Measurements from ENCODE around the gene CSNK1A1.
"Not testable (repeated sequence)": the region's sequence is repeated elsewhere in the genome, so short reads cannot be mapped to it uniquely, and the experiment has no call there.

CSNK1A1 gene

DNA sequence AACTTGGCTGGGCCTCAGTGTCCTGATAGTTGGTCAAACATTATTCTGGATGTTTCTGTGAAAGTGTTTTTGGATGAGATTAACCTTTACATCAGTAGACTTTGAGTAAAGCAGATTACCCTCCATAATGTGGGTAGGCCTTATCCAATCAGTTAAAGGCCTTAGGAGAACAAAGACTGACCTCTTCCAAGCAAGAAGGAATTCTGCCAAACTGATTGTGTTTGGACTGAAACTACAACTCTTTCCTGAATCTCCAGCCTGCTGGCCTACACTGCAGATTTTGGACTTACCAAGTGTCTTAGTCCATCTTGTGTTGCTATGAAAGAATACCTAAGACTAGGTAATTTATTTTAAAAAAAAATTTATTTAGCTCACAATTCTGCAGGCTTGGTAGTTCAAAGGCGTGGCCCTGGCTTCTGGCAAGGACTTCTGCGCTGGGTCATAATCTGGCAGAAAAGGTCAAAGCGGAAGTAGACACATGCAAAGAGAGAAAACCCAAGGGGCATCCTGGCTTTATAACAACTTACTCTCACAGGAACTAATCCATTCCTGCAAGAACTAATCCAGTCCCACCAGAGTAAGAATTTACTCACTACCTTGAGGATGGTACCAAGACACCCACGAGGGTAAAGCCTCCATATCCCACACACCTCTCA, 21.5 kb upstream of the CSNK1A1 start:
- DNase-seq (ENCODE audit: low spot score), result no peak

DNA sequence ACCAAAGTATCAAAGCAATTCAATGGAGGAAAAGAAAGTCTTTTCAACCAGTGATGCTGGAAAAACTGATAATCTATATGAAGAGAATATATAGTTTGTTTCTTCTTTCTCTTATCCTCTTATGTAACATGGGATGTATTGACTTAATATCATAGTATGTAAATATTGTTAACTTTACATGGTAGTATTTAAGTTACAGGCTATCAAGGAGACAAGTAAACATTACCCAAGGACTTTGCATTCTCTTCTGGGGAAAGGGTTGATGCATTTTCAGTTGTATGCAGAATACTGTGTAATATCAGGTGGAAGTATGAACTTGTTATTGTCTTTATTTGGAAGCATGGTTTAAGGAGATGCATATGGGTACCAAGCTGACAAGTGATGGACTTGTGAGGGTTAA, 20.9 kb upstream of the CSNK1A1 start:
- DNase-seq (ENCODE audit: low spot score), result no peak

DNA sequence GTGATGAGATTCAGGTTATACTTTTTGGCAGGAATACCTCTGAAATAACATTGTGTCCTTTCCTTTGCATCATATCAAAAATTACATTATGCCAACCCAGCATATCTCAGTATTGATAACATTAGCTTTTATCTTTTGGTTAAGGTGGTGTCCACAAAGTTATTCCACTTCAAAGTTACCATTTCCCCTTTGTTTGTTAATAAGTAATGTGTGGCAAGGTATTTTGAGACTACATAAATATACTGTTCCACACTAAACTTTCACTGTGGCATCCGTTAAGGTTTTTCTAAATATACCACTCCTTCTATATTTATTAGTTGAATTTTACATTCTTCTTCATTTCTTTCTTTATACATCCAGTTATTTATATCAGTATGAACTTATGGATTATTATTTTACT, 16.0 kb upstream of the CSNK1A1 start:
- no peak for DNase-seq (ENCODE audit: low spot score)

DNA sequence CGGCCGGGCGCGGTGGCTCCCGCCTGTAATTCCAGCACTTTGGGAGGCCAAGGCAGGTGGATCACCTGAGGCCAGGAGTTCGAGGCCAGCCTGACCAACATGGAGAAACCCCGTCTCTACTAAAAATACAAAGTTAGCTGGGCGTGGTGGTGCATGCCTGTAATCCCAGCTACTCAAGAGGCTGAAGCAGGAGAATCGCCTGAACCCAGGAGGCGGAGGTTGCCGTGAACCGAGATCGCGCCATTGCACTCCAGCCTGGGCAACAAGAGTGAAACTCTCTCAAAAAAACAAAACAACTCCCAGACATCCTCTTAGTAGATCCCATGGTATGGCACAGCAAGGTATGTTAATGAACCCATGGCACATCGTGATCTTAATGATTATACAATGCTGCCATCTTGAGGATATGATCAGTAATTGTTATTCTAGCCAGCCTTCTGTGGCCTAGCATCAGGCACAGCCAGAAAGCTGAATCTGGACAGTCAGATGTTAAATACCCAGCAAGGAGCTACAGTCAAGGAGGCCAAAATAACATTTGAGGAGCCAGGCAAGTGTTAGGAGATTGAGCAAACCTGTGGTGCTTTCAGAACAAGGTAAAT, 13.4 kb upstream of the CSNK1A1 start:
- peak; percentile 70 for DNase-seq (ENCODE audit: low spot score)

DNA sequence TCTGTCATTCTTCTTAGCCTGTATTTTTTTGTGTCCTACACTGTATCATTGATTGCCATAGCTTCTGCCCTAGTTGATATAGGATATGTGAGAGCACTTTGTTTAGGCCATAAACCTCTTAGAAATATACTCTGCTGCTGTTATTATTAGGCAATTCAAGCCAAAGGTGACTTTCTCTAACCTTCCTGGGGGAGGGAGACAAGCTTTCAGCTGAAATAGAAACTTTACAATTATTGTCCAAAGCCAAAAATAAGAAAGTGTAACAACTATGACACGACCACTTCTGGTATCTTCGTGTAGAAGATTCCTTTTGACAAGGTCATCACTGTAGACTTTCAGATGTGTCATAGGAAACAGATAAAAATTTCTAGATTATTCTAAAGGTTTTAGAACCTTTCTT, 12.2 kb upstream of the CSNK1A1 start:
- no peak for DNase-seq (ENCODE audit: low spot score)

DNA sequence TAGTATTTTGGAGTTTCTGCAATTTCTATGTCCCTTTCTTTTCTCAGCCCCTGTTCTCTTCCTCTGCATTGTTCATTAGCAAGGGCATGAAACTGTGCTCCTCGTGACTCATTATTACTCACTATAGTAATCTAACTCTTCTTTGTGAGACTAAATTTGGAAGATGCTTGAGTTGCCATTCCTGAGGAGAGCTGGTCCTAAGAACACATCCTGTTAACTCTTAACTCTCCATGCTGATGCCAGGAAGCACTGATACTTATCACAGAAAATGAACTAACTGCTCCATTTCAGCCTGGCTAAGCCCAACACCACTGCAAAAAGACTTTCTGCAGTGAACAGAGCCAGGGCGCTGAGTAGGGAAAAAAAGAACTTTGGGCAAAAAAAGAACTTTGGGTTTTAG, 10.6 kb upstream of the CSNK1A1 start:
- peak; percentile 27 for DNase-seq (ENCODE audit: low spot score)

DNA sequence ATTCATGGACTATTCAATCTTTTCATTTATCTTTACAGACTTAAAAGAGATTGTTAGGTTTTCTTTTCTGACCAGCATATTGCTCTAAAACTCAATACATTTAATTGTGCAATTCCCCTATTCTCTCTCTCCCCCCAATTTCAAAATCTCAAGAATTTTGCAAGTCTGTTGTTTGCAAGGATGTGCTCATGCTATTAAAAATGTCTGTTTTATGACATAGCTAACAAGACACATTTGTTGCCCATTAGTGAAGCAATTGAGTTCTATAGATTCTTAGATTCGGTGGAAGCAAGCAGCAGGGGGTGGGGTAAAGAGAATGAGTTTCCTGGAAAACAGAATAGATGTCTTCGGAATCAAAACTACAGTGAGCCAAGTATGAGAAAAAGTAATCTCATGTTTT, 8.5 kb upstream of the CSNK1A1 start:
- no peak for DNase-seq (ENCODE audit: low spot score)

DNA sequence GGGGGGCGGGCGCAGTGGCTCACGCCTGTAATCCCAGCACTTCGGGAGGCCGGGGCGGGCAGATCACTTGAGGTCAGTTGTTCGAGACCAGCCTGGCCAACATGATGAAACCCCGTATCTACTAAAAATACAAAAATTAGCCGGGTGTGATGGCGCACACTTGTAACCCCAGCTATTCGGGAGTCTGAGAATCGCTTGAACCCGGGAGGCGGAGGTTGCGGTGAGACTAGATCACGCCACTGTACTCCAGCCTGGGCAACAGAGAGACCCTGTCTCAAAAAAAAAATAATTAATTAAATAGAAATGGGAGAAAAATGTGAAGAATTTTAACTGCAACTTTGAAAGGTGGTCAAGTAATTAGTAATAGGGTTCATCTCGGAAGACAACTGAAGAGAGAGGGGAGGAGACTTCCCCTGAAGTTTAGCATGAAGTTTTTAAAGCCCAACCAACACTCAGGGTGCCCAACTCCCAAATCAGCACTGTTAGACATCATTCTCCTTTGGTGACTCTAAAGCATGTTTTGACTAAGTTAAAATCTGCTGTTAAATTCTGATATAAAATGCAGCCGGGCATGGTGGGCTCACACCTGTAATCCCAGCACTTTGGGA, 1.4 kb upstream of the CSNK1A1 start:
- no peak for DNase-seq (ENCODE audit: low spot score)

DNA sequence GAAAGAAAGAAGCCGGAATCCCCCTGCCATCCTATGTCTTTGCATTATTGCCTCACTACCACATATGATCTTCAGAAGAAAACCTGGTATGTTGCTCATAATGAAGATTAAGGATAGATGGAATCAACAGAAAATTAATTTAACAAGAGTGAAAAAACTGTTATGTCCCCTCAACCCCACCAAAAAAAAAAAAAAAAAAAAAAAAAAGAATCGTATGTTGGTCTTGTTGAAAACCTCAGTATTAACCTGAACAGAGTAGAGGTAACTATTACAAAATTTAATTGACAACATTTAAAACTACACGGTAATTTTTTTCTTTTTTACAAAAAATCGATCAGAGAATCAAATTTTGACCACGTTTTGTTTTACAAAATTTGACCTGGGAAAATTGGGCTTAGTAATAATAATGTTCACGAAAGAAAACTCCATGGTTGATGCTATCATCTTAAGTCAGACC, 827 bp upstream of the CSNK1A1 start:
- DNase-seq (ENCODE audit: low spot score), result no peak

DNA sequence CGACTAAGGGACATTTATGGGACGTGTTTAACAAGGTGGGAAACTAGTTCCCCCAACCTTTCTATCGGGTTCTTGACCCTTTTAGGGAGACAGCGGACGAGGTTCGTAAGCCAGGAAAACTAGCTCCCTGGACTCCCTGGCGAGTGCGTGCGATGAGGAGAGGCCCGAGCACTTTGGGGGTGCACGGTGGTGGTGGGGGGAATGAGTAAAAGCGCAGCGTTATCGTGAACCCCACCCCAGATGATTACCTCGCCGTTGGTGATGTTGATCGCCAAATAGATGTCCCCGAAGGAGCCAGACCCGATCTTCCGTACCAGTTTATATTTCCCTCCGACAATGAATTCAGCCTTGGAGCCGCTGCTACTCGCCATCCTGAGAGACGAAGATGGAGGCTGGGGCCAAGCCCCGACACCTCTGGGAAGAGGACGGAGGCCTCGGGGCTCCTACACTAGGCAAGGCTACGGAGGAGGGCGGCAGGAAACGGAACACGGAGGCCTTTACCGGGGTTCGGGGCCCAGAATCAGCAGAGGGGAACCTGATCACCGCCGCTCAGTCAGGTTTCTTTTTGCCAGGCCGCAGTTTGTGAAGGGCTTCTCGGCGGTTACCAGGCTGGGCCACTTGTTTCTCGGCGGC, 529 bp downstream of the CSNK1A1 start:
- peak; percentile 19 for DNase-seq (ENCODE audit: low spot score)

DNA sequence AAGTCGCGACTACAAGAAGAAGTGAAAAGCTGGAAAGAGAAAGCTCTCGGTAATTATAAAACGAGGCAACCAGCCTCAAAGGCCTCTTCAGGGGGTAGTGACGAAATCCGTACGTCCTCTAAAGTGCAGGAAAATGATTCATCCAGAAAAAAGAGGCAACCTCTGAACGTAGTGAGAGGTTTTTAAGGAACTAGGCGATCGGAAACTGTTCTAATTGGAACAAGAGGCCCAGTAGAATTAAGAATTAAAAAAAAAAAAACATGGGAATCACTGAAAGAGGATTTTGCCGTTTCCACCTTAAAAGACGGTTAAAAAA, 1.0 kb downstream of the CSNK1A1 start:
- DNase-seq (ENCODE audit: low spot score), result peak; percentile 35

DNA sequence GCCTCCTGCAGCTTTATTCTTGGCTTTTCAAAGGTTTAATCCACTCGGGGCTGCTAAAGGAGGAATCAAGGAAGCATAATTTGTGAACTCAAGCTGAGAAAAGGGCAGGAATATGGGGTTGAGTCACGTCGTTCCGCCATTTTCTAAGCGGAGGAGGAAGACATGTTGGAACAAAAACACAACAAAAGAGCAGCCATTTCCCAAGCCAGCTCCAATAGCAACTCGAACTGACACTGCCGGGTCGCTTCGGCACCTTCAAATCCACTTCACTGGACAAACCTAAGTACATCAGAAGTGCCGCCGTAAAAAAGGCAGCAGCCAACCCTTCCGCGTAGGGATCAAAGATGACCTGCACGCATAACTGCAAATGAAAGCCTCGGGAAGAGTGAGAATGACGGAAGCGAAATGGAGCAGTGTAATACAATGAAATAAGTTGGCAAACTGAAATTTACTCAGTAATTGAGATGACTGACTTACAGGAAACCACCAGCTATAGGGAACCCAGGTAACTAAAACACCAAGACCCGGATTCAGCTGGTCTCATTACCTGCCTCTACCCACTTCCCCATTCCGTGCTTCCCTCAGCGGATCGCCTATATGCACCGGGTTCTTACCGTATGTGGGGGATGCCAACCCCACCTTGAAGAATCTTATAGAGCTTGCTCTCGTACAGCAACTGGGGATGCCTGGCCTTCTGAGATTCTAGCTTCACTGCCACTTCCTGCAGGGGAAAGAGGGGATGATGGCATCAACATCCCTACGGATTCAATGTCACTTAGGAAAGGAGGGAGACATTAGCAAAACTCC, 1.6 kb downstream of the CSNK1A1 start:
- DNase-seq (ENCODE audit: low spot score), result peak; percentile 51

DNA sequence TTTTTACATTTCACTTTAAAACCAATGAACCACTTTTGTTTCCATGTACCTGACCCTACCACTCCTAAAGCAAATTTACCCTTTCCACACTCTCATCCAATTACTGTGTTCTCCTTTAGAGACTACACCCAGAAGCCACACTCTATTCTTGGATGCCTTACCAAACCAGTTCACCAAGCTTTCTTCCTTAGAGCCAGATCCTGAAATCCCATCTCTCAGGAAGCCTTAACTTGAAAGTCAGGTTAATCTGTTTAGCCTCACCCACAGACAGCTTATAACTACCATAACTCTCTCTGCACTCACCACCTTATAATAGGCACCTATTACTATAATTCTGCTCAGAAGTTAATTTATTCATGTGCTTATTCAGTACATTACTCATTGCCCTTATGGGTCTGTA, 4.3 kb downstream of the CSNK1A1 start:
- DNase-seq (ENCODE audit: low spot score), result no peak

DNA sequence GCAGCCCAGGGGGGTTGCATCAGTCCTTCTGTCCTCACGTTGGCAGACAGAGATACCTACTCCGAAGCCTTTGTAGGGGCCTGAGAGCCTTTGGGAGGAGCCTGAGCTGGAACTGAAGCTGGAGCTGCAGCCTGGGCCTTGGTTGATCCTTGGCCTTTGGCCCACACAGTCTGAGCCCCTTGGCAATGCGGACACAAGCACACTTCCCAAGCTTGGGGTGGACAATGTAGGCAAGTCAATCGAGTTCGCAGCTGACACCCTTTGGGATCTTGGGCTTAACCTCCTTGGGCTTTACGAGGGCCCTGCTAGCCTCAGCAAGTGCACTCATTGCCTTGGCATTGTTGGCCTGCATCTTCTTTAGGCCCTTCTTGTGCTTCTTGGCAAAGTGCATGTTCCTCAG, 5.9 kb downstream of the CSNK1A1 start:
- no peak for DNase-seq (ENCODE audit: low spot score)

DNA sequence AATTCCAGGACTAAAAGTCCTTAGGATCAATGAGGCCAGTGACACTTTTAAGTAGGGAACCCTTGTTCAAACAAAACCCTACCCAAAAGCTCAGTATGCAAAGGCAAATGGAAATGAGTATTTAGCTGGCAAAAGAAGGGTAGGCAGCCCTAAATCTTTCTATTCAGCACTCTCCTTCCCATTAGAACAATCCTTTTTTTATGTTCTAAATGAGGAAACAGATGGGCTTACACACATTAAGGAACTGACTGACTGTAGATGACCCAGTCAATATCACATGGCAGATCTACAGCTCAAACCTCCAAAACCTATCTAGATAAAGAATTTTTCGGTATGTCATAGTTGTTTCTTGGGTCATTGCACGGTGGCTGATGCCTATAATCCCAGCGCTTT, 7.2 kb downstream of the CSNK1A1 start:
- no peak for DNase-seq (ENCODE audit: low spot score)

DNA sequence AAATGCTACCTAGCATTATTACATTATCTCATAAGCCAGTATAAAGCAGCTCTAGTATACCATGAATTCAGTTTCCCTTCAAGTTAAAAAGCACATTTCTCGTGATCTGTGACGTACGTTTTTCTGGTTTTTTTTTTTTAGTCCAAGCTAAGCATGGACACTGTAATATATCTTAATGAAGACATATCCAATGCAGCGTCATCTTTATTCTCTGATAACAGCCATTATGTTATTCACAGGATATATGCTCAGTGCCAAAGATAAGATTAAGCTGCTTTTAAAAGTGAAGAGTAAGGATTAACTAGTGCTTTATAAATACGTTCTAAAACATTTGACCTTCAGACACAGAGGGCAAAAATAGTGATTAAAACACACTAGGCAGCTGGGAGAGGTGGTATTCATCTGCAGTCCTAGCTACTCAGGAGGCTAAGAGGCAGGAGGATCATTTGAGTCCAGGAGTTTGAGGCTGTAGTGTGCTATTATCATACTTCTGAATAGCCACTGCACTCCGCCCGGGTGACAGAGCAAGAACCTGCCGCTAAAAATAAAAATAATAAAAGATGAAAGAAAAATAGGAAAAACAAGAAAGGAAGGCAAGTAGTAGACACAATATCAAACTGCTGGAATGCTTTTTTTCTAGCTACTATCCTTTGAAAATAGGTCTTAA, 7.7 kb downstream of the CSNK1A1 start:
- no peak for DNase-seq (ENCODE audit: low spot score)

DNA sequence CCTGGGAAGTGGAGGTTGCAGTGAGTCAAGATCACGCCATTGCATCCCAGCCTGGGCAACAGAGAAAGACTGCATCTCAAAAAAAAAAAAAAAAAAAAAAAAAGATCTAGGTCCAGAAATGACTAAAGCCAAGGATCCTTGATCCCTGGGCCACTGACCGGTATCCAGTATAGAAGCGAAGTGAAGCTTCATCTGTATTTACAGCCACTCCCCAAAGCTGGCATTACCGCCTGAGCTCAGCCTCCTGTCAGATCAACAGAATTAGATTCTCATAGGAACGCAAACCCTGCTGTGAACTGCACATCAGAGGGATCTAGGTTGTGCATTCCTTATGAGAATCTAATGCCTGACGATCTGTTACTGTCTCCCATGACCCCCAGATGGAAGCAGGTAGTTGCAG, 9.3 kb downstream of the CSNK1A1 start:
- DNase-seq (ENCODE audit: low spot score), result no peak

DNA sequence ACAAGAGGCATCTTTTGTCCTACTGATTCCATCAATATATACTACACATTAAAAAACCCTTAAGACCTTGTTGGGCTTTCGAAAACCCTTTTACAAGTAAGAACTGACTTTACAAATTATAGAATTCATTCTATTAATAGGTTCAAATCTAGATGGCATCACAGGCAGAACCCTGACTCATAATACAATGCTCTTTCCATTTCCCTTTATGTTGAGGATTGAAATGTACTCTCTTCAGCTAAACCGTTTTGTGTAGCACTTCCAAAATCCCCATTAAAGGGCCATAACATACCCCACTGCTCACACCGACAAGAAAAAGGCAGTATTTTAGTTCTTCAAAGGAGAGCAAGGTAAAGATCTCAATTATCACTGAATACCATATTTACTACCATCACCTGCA, 11.2 kb downstream of the CSNK1A1 start:
- no peak for DNase-seq (ENCODE audit: low spot score)

DNA sequence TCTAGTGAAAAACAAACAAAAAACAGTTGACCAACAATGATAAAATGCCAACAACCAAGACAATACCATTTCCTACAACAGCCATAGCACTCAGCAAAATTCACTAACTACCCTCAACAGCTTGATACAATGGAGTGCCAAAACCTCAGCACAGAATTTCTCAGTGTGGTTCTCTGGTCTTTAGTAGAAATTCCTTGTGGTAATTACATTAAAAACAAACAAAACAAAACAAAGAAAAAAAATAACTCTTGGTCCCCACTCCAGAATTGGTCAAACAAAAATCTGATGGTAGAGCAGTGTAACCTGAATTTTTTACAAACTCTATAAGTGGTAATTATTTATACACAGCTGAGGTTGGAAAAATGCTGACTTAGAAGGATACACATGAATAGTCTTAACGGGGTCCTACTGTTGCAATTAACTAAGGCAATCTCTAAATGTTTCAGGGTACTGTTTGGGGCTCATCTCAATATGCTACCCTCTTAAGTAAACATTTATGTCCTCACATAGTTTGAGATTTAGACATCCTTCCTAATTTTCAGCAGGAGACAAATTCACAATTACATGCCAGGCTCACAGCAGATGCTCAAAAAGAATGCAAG, 13.8 kb downstream of the CSNK1A1 start:
- DNase-seq (ENCODE audit: low spot score), result no peak

DNA sequence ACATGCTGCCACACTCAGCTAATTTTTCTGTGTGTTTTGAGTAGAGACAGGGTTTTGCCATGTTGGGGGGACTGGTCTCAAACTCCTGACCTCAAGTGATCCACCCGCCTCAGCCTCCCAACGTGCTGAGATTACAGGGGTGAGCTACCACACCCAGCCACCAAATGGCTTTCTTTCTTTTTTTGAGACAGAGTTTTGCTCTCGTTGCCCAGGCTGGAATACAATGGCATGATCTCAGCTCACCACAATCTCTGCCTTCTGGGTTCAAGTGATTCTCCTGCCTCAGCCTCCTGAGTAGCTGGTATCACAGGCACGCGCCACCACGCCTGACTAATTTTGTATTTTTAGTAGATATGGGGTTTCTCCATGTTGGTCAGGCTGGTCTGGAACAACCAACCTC, 15.5 kb downstream of the CSNK1A1 start:
- not testable (repeated sequence) for DNase-seq (ENCODE audit: low spot score)

DNA sequence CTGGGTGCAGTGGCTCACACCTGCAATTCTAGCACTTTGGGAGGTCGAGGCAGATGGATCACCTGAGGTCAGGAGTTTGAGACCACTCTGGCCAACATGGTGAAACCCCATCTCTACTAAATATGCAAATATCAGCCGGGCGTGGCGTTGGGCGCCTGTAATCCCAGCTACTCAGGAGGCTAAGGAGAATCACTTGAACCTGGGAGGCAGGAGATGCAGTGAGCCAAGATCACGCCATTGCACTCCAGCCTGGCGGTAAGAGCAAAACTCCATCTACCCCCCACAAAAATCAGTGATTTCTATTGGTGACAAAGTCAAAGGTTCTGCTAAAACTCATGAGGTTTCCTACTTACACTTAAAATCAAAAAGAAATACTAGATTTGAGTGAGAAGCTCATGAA, 18.8 kb downstream of the CSNK1A1 start:
- DNase-seq (ENCODE audit: low spot score), result no peak

DNA sequence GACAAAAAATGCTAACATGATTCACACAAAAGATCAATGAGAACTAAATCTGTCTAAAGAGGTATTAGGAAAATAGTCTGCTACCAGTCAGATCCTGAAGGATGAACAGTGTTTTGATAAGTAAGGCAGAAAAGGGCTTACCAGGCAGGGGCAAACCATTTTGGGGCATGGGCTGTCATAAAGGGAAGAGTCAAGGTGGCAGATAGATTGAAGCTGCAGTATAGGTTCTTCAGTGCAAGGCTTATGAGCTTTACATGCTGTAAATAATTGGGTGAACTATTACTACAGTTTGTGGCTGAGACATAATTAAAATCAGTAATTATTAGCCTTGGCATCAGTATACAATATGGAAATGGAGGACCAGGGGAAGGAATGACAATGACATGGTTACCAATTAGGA, 21.8 kb downstream of the CSNK1A1 start:
- no peak for DNase-seq (ENCODE audit: low spot score)

Data from activated CD4-positive, alpha-beta T cell treated with anti-CD3 and anti-CD28 coated beads, Interleukin-2, Interleukin-4, amounts not matched to agents 100 ng/mL and 50 ng/mL, durations not matched to agents 16 hours and 8 hours (primary cell).